HepG2 (cell line): Measurements from ENCODE around the gene IL36A. TPM values are rescaled to one million over a fixed set of nuclear protein-coding genes. Genes with fewer than 3 reads are reported as not detected.

Experiments
- CEBPG ChIP-seq: IDR thresholded peaks from 2 replicates; pipeline ENCODE4 v1.6.1; 2016
- KDM3A ChIP-seq: IDR thresholded peaks from 2 replicates; pipeline ENCODE4 v1.6.1; 2018; ENCODE audit warnings: low read depth, missing compliant biosample characterization
- KIAA2018 ChIP-seq: sonication (generic); formaldehyde crosslinking; IDR thresholded peaks from 2 replicates; pipeline ENCODE4 v1.5.0; 2020; ENCODE audit warnings: mild to moderate bottlenecking, missing genetic modification reagents, borderline replicate concordance
- MXD4 ChIP-seq: IDR thresholded peaks from 2 replicates; pipeline ENCODE4 v1.6.1; 2016; ENCODE audit warnings: mild to moderate bottlenecking, missing biosample characterization, missing genetic modification reagents
- ZBTB26 ChIP-seq: IDR thresholded peaks from 2 replicates; pipeline ENCODE4 v1.6.1; 2016; ENCODE audit warnings: missing compliant biosample characterization, missing genetic modification reagents, borderline replicate concordance
- ZNF609 ChIP-seq: sonication (generic); formaldehyde crosslinking; IDR thresholded peaks from 2 replicates; pipeline ENCODE4 v1.4.0; 2020; ENCODE audit warnings: mild to moderate bottlenecking, missing genetic modification reagents, borderline replicate concordance
- polyA plus RNA-seq, 8 experiments: library from polyadenylated mRNA; depleted of rRNA in 3 of 8; stranded (reverse) in 7 of 8; unstranded in 1 of 8; fragments of >200 nt; fragmentation: Illumina TruSeq in 4 of 8; extraction: Trizol in 4 of 8; gene quantifications; 2 replicates each; pipeline versions ENCODE4 v1.2.1 to v1.2.3, GENCODE V29; 2011 to 2016; ENCODE audit warnings: low read depth in 4 of 8, missing spikeins in 1 of 8, mixed read lengths in 1 of 8; ENCODE audit not compliant: insufficient read depth in 1 of 8
- total RNA-seq, 5 experiments: library from RNA; depleted of rRNA; stranded (reverse); fragments of >200 nt; fragmentation: Illumina TruSeq; extraction: Trizol; gene quantifications; 2 replicates each; pipeline ENCODE4 v1.2.3, GENCODE V29; 2016; ENCODE audit warnings: low read depth in 1 of 5

IL36A gene
- total and polyA plus RNA-seq, 2 of the 13 experiments (the other 11 are each of a cell fraction or from before 2014, with no cell fraction given), result not detected

GRCh38 chr2:113039158-113039557 lies 33.9 kb downstream of the IL36A start (continued):
- TF ChIP-seq KIAA2018 (CRISPR knock-in tag) (no peak), ZBTB26 (CRISPR knock-in tag) (no peak), KDM3A (CRISPR knock-in tag) (no peak), CEBPG (CRISPR knock-in tag) (no peak), ZNF609 (CRISPR knock-in tag) (no peak), MXD4 (CRISPR knock-in tag) (no peak)
